GM18511 (cell line): ENCODE data around the gene CELF3.

Experiments used
- ATAC-seq: cut with Tn5 transposase; IDR thresholded peaks from one replicate; pipeline ENCODE4 v1.9.1; 2021; ENCODE audit warnings: mild to moderate bottlenecking, moderate library complexity; ENCODE audit not compliant: unreplicated experiment

CELF3 gene

GRCh38 chr1:151720974-151721787 is 4.6 kb upstream of the CELF3 start, which contains the start of gene RIIAD1:
Gene RIIAD1 (plus strand): TSS chr1:151721522. CDS start chr1:151721537, 15 bp downstream.
- peak; percentile 62 for ATAC-seq

- ATAC-seq: no peak
Measured at GRCh38 chr1:151720554-151720953, 4.0 kb upstream of the CELF3 start.

GRCh38 chr1:151720125-151720524 is 3.5 kb upstream of the CELF3 start:
- ATAC-seq: no peak

- no peak for ATAC-seq
Measured at GRCh38 chr1:151718666-151719065, 2.1 kb upstream of the CELF3 start.

- ATAC-seq: no peak
Measured at GRCh38 chr1:151718011-151718431, 1.4 kb upstream of the CELF3 start.

GRCh38 chr1:151716405-151716762 is 219 bp downstream of the CELF3 start:
- no peak for ATAC-seq

GRCh38 chr1:151715726-151716404 is 738 bp downstream of the CELF3 start:
- ATAC-seq: no peak

- ATAC-seq: no peak
Measured at GRCh38 chr1:151714820-151715725, 1.5 kb downstream of the CELF3 start.

- ATAC-seq: no peak
Measured at GRCh38 chr1:151713874-151714273, 2.7 kb downstream of the CELF3 start.

- no peak for ATAC-seq
Measured at GRCh38 chr1:151713044-151713443, 3.6 kb downstream of the CELF3 start.

- no peak for ATAC-seq
Measured at GRCh38 chr1:151711951-151712350, 4.7 kb downstream of the CELF3 start.

GRCh38 chr1:151711044-151711800 is 5.4 kb downstream of the CELF3 start:
- ATAC-seq: no peak

GRCh38 chr1:151710187-151710840 is 6.3 kb downstream of the CELF3 start:
- no peak for ATAC-seq

GRCh38 chr1:151708891-151709290 is 7.7 kb downstream of the CELF3 start:
- ATAC-seq: no peak

GRCh38 chr1:151707541-151708065 is 9.0 kb downstream of the CELF3 start:
- no peak for ATAC-seq

- no peak for ATAC-seq
Measured at GRCh38 chr1:151706464-151707415, 9.9 kb downstream of the CELF3 start.

GRCh38 chr1:151705753-151706463 is 10.7 kb downstream of the CELF3 start:
- no peak for ATAC-seq

GRCh38 chr1:151705146-151705545 is 11.5 kb downstream of the CELF3 start:
- no peak for ATAC-seq
